ENCODE measurements around the gene PDP2.

DNA sequence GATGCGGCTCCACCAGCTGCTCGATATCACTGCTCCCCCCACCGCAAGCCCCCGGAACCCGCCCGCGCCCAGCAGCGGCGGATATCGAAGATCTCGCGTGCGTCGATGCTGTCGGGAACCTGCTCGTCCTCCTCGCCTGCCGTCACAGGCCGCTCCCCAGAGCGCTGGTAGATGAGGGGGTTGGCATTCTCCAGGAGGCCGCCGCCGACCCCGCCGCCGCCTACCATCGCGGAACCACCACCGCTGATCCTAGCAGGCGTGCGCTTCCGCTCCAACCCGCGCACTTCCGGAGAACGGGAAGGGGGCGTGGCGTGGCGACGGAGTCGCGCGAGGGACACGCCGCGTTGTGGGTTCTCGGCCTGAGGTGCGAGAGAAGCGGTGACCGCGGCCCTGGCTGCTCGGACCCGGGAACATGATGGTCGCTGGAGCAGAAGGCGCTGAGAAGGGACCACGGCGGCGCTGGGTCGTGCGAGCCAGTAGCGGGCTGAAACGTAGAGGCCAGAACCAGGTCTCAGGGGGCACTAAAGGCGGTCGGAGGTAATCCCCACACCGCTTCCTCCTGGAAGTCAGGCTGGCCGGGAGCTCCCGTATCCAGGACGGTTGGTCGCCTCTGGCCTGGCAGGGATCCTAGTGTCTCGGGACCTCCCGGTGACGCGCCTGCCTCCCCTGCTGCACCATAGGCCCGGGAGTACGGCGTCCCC, 54.0 kb downstream of the PDP2 start, which contains the start of gene CIAO2B:
- TF ChIP-seq, protein P1, sequence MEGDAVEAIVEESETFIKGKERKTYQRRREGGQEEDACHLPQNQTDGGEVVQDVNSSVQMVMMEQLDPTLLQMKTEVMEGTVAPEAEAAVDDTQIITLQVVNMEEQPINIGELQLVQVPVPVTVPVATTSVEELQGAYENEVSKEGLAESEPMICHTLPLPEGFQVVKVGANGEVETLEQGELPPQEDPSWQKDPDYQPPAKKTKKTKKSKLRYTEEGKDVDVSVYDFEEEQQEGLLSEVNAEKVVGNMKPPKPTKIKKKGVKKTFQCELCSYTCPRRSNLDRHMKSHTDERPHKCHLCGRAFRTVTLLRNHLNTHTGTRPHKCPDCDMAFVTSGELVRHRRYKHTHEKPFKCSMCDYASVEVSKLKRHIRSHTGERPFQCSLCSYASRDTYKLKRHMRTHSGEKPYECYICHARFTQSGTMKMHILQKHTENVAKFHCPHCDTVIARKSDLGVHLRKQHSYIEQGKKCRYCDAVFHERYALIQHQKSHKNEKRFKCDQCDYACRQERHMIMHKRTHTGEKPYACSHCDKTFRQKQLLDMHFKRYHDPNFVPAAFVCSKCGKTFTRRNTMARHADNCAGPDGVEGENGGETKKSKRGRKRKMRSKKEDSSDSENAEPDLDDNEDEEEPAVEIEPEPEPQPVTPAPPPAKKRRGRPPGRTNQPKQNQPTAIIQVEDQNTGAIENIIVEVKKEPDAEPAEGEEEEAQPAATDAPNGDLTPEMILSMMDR (IDR thresholded peaks at IDR 0.05; ENCODE audit: low read depth, low read length), result no peak
- TF ChIP-seq EZH2phosphoT487 (IDR thresholded peaks at IDR 0.05; ENCODE audit: low read depth), result no peak
